ENCODE measurements around the gene KIAA0319L.

The KIAA0319L gene

GRCh38 chr1:35443768-35444518 is 113.3 kb downstream of the KIAA0319L start:
- DNase-seq (ENCODE audit: low read depth), result no peak

- DNase-seq (ENCODE audit: low read depth), result no peak
These were observed 114.5 kb downstream of the KIAA0319L start for GRCh38 chr1:35442734-35443133.

- no peak for DNase-seq (ENCODE audit: low read depth)
These were observed 115.2 kb downstream of the KIAA0319L start for GRCh38 chr1:35441926-35442579.

- DNase-seq (ENCODE audit: low read depth), result no peak
These were observed 117.6 kb downstream of the KIAA0319L start for GRCh38 chr1:35439626-35440025.

GRCh38 chr1:35437200-35437599 is 120.0 kb downstream of the KIAA0319L start:
- no peak for DNase-seq (ENCODE audit: low read depth)

GRCh38 chr1:35436078-35436477 is 121.1 kb downstream of the KIAA0319L start:
- DNase-seq (ENCODE audit: low read depth), result no peak

GRCh38 chr1:35434703-35435102 is 122.5 kb downstream of the KIAA0319L start:
- no peak for DNase-seq (ENCODE audit: low read depth)

GRCh38 chr1:35433714-35434113 is 123.5 kb downstream of the KIAA0319L start:
- DNase-seq (ENCODE audit: low read depth), result no peak

- DNase-seq (ENCODE audit: low read depth), result no peak
These were observed 125.0 kb downstream of the KIAA0319L start for GRCh38 chr1:35432231-35432630.

GRCh38 chr1:35431173-35431599 is 126.0 kb downstream of the KIAA0319L start:
- no peak for DNase-seq (ENCODE audit: low read depth)

- no peak for DNase-seq (ENCODE audit: low read depth)
These were observed 126.4 kb downstream of the KIAA0319L start for GRCh38 chr1:35430762-35431161.

GRCh38 chr1:35428360-35428759 is 128.8 kb downstream of the KIAA0319L start:
- DNase-seq (ENCODE audit: low read depth), result no peak

GRCh38 chr1:35426097-35426586 is 131.1 kb downstream of the KIAA0319L start:
- DNase-seq (ENCODE audit: low read depth), result no peak

GRCh38 chr1:35408925-35409324 is 148.3 kb downstream of the KIAA0319L start:
- no peak for DNase-seq (ENCODE audit: low read depth)

GRCh38 chr1:35407743-35408142 is 149.5 kb downstream of the KIAA0319L start:
- no peak for DNase-seq (ENCODE audit: low read depth)

- no peak for DNase-seq (ENCODE audit: low read depth)
These were observed 151.1 kb downstream of the KIAA0319L start for GRCh38 chr1:35406103-35406502.

- no peak for DNase-seq (ENCODE audit: low read depth)
These were observed 156.2 kb downstream of the KIAA0319L start for GRCh38 chr1:35401049-35401448.

- no peak for DNase-seq (ENCODE audit: low read depth)
These were observed 158.5 kb downstream of the KIAA0319L start for GRCh38 chr1:35398739-35399138.

GRCh38 chr1:35394386-35394785 is 162.8 kb downstream of the KIAA0319L start:
- no peak for DNase-seq (ENCODE audit: low read depth)

- no peak for DNase-seq (ENCODE audit: low read depth)
These were observed 166.4 kb downstream of the KIAA0319L start for GRCh38 chr1:35390600-35391494.

- no peak for DNase-seq (ENCODE audit: low read depth)
These were observed 170.2 kb downstream of the KIAA0319L start for GRCh38 chr1:35386959-35387358.

- no peak for DNase-seq (ENCODE audit: low read depth)
These were observed 170.9 kb downstream of the KIAA0319L start for GRCh38 chr1:35386290-35386689.
